Measurements from ENCODE around the gene ZBTB17.
A peak's percentile ranks its signal among the peaks of the same experiment; 100 is the strongest.
"Not testable (repeated sequence)": the region's sequence is repeated elsewhere in the genome, so short reads cannot be mapped to it uniquely, and the experiment has no call there.

Gene ZBTB17

DNA sequence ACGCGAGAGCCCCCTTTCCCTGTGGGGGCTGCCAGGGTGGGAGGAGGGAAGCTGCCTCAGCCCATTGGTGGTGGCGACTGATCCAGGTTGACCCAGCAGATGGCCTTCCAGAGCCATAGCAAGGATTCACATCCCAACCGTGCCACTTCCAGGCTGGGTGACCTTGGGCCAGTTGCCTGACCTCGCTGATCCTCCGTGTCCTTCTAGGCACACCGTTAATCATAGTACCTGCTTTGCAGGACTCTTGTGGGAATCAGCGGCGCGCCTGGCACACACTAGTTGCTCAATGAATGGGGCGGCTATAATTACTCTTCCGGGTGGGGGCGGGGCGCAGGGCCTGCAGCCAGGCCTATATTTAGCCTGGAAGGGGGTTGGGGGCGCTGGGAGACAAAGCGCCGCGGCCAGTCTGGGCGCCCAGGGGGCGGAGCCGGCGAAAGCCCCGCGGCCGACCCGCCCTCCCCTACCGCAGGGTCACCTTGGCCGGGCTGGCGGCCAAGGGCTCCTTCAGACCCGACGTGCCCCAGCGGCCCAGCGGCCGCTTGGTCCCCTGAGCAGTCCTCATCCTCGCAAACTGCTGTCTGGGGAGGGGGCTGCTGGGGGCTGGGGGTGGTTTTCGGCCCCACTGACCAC lies 36.8 kb upstream of the ZBTB17 start:
- DNase-seq (ENCODE audit: insufficient read length, low spot score) = peak; percentile 57
- FAIRE-seq = peak; percentile 60

DNA sequence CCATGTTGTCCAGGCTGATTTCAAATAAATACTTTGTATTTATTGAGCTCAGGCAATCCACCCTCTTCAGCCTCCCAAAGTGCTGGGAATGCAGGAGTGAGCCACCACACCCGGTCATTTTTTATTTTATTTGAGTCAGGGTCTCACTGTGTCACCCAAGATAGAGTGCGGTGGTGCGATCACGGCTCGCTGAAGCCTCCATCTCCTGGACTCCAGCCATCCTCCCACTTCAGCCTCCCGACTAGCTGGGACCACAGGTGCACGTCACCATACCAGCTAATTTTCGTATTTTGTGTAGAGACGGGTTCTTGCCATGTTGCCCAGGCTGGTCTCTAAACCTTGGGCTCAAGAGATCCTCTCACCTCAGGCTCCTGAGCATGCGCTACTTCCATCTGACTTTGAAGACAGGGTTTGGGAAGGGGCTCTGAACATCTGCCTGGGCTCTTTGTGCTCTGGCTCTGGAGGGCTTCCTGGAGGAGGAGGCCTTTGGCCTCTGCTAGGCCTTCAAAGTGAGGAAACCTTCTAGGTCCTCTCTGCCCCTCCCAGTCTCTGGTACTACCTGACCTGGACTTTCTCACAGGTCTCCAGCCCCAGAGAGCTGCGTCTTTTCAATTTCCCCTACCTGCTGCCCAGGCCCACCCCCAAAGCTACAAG lies 36.2 kb upstream of the ZBTB17 start:
- DNase-seq (ENCODE audit: insufficient read length, low spot score) (no peak), FAIRE-seq (no peak)

DNA sequence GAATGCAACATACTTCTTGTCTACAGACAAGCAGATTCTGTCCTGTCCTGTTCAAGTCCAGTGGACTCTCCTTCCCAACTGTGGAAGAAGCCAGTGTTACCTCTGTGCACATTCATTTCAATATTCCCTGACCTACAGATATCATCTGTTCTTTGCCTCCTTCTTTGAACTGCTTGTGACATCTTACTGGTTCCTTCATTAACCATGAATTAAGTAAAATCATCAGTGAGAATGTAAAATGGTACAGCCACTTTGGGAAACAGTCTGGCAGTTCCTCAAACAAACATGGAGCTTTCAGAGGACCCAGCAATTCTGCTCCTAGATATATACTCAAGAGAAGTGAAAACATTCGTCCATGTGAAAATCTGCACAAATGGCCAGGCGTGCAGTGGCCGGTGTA lies 34.9 kb upstream of the ZBTB17 start:
- FAIRE-seq = no peak

DNA sequence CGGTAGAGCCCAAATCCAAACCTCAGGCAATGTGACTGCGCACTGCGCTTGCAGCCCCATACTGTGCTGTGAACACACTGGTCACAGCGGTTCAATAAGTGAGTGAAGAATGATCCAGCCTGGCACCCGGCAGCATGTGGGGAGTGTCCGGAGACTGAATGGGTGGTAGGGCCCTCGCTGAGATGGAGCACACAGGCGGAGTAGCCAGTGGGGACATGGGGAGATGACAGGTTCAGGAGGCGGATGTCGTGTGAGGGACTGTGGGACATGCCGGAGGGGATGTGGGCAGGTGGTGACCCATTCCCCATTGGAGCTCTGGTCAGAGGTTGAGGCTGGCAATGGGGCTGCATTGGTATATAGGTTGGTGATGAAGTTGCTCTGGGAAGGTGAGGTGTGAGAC lies 33.8 kb upstream of the ZBTB17 start:
- DNase-seq (ENCODE audit: insufficient read length, low spot score) (no peak), FAIRE-seq (no peak)

More for the DNA sequence above, 34.9 kb upstream of the ZBTB17 start:
- DNase-seq (ENCODE audit: insufficient read length, low spot score) = no peak

DNA sequence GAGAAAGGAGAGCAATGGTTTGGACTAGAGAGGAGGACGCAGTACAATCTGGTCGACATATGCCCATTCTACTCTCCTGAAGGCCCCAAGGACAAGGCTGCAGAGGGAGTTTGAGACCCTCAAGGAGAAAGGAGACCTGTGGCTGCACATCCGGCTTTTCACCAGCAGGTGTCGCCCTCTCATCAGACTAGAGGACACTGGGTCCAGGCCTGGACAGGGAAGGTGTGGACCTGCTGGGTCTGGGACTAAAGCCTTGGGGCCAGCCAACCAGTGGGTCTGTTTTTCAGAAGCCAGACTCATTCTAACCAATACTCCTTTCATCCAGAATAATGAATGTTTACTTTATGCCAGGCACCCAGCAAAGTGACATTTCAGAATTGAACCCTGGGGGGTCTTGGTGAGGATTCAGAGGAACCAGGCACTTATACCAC lies 33.1 kb upstream of the ZBTB17 start:
- FAIRE-seq = peak; percentile 86

DNA sequence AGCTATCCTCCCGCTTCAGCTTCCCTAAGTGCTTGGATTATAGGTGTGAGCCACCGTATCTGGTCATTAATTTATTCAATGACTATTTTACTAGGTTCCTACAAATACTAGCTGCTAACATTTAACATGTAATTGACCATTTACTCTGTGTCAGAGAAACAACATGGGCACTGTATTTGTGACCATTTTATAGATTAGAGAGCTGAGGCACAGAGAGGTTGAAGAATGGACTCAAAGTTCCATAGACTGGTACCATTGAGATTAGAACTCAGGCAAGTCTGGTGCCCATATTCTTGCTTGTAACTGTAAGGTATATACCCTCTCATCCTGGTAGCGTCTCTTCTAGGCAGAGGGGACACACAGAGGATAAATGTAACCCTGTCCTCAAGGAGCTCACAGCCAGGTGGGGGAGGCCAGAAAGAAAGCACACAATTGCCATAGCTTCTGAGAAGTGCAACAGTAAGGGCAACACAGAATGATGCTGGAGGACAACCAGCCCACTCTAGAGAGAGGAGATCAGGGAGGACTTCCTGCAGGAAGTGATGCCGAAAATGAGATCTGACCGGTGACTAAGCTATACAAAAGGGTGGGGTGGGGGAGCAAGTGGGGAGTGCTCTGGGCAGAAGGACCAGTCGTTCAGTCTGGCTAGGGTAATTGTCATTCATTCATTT lies 31.9 kb upstream of the ZBTB17 start:
- DNase-seq (ENCODE audit: insufficient read length, low spot score) = no peak
- FAIRE-seq = no peak

More for the DNA sequence above, 33.1 kb upstream of the ZBTB17 start:
- peak; percentile 57 for DNase-seq (ENCODE audit: insufficient read length, low spot score)

DNA sequence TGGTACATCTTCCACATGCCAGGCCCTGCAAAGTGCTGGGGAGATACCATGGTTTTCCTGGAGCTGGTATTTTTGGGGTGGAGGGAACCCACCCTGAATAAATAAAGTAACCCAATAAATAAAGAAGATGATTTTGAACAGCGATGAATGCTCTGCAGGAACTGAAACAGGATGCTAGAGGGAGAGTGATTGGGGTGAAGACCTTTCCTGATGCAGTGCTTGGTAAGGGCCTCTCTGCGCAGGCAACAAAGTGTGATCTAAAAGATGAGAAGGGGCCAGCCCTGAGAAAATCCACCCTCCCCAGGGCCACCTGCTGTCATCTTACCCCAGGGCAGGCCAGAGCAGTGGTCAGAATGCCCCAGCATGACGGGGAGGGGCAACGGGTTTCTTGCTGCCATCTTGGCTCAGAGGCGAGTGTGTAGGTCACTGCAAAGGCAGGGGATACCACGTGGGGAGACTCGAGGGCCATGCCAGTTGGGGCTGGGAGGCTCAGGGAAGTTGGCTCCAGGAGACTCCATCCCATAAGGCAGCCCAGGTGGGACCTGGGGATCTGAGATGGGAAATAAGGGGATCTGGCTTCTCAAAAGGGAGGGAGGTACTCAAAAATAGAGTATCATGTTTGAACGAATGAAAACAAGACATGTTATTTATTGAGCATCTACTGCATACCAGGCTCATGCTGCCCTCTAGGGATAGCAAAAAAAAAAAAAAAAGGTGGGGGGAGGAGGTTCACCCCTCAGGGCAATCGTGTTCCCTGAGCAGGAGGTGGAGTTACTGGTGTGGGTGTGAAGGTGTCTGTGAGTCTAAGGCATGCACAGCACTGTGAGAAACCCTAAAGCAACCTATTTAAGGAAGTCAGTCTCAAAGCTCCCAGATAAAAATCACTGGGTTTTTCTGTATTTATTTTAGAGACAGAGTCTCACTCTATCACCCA lies 30.9 kb upstream of the ZBTB17 start:
- FAIRE-seq (peak; percentile 69), DNase-seq (ENCODE audit: insufficient read length, low spot score) (no peak)

DNA sequence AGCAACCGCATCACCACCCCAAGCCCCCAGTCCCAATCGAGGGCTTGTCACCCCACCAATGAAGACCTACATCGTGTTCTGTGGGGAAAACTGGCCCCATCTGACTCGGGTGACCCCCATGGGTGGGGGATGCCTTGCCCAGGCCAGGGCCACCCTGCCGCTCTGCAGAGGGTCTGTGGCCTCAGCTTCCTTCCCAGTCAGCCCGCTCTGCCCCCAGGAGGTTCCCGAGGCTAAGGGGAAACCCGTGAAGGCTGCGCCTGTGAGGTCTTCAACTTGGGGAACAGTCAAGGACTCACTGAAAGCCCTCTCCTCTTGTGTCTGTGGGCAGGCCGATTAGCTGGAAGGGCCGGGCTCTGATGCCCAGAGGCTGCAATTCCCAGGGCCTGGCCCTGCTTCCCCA lies 30.1 kb upstream of the ZBTB17 start:
- DNase-seq (ENCODE audit: insufficient read length, low spot score) (no peak), FAIRE-seq (no peak)

DNA sequence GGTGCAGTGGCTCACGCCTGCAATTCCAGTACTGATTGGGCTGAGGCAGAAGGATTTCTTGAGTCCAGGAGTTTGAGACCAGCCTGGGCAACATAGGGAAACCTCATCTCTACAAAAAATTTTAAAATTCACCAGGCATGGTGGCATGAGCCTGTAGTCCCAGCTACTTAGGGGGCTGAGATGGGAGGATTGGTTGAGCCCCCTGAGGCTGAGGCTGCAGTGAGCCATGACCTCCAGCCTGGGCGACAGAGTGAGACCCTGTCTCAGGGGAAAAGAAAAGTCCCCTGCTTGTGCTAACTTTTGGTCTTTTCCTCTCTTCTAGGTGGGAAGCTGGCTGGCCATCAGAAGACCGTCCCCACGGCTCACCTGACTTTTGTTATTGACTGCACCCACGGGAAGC lies 29.7 kb upstream of the ZBTB17 start:
- DNase-seq (ENCODE audit: insufficient read length, low spot score) (no peak), FAIRE-seq (no peak)

DNA sequence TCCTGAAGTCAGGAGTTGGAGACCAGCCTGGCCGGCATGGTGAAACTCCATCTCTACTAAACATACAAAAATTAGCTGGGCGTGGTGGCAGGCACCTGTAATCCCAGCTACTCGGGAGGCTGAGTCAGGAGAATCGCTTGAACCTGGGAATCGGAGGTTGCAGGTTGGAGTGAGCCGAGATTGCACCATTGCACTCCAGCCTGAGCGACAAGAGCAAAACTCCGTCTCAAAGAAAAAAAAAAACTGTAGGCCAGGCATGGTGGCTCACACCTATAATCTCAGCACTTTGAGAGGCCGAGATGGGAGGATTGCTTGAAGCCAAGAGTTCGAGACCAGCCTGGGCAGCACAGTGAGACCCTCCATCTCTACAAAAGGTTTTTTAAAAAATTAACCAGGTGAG lies 25.4 kb upstream of the ZBTB17 start:
- DNase-seq (ENCODE audit: insufficient read length, low spot score); FAIRE-seq: not testable (repeated sequence)

DNA sequence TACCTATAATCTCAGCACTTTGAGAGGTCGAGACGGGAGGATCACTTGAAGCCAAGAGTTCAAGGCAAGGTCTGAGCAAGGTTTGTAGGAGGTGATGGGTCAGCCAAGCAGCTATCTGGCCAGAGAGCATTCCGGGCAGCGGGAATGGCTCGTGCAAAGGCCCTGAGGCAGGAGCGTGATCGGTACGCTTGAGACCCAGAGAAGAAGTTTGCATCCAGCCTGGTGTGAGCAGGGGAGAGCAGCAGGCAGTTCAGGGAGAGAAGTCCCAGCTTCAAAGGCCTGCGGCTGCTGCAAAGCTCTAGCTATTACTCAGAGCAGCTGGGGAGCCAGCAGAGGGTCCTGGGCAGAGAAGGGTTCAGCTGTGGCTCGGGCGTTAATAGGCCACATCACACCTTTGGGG lies 23.0 kb upstream of the ZBTB17 start:
- DNase-seq (ENCODE audit: insufficient read length, low spot score) (no peak), FAIRE-seq (no peak)

DNA sequence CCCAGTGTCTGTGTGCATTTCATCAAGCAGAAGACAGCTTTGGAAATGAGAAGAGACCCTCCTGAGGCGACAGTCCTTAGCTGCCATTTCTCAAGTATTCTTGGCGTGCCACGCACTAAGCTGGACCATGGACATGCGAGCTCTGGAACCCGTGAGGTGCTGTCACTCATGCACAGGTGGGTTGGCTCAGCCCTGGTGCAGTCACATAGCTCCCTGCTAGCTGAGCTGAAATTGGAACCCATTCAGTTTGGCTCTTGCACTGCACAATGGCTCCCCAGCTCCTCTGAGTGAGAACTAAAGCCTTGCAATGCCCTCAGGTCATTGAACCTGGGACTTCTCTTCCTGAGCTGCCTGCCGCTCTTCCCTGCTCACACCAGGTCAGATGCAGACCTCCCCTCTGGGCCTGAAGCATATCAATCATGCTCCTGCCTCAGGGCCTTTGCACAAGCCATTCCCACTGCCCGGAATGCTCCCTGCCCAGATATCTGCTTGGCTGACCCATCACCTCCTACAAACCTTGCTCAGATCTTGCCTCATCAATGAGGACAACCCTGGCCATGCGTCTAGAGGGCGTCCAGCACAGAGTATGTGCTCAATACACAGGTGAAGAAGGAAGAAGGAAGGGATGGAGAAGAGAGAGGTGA lies 21.9 kb upstream of the ZBTB17 start:
- FAIRE-seq = no peak
- no peak for DNase-seq (ENCODE audit: insufficient read length, low spot score)

DNA sequence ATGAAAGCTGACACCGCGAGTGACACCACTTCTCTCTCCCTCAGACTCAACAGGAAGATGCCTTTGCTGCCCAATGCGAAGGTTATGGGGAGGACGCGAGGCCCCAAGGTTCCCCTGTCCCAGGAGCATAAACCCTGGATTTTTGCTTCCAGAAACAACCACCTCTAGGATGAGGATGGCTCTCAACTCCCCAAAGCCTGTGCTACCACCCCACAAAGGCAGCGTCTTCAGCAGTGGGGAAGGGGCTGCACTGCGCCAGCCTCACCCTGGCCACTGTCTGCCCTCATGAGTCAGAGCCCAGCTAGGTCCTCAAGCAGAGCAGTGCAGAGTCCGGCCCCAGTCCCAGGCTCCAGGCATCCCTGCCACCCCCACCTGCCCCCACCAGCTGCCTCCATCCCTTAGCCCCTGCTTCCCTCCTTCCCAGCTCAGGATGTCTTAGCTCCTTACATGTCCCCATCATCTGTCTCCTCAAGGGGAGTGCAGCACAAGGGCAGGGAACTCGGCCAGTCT lies 21.2 kb upstream of the ZBTB17 start:
- FAIRE-seq (no peak), DNase-seq (ENCODE audit: insufficient read length, low spot score) (no peak)

DNA sequence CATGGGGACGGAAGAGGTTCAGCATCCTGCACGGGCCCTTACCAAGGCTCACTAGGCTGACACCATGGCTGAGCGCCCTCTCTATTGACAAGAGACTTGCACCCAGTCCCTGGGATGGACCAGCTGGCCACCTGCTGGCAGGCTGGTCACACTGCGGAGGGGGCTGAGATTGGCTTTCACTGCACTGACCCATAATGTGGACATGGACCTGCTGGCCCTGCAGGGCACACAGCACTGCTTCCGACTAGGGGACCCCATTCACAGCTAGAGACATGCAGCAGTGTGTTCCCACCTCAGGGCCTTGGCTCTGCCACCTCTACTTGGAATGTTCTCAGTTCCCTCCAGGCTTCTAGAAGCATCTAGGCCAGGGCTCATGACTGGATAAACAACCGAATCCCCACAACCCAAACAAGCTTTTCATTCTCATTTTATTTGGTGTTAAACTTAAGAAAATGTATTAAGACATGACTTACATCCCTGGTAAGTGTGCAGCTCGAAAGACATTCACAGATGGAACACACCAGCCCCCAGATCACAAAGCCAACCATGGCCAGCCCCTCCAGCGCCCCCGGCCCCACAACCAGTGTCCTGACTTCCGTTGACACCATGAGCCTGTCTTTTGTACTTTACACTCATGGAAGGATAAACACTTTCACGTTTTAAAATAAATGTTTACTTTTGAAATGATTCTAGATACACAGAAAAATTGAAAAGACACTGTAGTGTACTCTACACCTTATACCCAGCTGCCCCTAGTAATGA lies 18.9 kb upstream of the ZBTB17 start:
- DNase-seq (ENCODE audit: insufficient read length, low spot score) (no peak), FAIRE-seq (peak; percentile 83)

DNA sequence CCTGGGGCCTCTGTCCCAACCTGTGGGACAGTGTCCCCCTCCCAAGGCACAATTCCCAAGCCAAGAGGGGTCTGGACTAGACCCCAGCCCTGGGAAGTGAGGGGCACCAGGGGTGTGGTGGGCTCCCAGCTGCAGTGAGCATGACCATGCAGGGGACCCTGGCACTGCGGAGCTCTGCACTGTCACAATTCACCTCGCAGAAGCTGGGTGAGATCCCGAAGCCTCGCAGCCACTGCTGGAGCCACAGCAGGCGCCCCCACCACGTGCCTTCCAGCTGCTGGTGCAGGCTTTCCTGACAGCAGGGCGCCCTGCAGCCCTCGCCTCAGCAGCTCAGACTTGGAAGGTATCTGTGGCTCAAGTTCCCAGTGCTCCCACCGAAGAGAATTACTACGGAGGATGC lies 18.2 kb upstream of the ZBTB17 start:
- FAIRE-seq (no peak), DNase-seq (ENCODE audit: insufficient read length, low spot score) (no peak)

DNA sequence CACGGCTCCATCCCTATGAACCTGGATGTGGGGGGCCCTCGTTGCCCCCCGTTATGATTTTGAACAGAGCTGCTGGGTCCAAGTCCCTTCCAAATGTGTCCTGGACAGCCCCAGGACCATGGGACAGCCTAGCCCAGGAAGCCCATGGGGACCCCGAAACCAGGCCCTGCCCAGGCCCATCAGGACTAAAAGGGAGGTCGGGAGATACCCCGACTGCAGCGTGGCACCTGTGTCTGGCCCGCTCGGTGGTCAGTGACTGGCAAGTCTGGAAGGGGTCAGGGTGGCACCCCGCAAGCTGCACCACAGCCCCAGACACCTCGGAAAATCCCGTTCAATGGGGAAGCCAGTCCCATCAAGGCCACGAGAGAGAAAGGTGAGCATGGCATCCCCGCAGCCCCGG lies 17.8 kb upstream of the ZBTB17 start:
- no peak for FAIRE-seq
- DNase-seq (ENCODE audit: insufficient read length, low spot score) = no peak

DNA sequence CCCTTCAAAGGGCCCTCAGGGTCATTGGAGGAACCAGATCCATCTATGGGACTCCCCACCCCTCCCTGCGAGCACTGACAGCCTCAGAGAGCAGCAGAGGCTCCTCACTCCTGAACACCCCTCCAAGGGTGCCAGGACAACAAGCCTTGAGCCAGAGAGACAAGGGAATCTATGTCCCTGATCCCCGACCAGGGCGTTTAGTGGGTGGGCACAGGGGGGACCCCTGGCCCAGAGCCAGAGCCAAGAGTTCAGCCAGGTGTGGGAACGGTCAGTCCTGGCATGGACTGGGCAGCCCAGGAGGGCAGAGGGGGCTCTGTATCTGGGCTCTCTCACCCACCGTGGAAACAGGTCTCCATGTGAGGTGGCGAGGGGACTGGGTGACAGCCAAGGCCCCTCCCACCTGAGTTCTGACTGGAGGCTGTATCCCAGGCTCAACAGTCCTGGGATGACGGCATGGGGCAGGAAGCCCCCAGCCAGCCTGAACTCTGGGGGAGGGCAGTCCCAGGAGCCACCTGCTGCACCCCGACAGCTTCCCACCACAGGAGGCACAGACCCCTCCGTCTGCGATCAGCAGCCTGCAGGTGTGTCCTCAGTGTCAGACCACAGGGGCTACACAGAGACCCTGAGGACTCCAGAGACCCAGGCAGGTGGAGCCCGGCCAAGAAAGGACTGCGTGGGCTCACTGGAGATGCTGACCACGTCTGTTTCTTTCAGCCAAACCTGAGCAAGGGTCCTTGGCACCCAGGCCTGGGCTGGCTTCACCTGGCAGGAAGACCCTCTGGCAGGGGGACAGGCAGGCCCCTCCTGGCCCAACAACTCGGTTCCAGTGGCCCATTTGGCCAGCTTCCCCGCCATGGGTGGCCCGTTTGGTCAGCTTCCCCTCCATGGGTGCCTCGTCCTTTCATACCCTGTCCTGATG lies 16.9 kb upstream of the ZBTB17 start:
- FAIRE-seq (no peak), DNase-seq (ENCODE audit: insufficient read length, low spot score) (no peak)

DNA sequence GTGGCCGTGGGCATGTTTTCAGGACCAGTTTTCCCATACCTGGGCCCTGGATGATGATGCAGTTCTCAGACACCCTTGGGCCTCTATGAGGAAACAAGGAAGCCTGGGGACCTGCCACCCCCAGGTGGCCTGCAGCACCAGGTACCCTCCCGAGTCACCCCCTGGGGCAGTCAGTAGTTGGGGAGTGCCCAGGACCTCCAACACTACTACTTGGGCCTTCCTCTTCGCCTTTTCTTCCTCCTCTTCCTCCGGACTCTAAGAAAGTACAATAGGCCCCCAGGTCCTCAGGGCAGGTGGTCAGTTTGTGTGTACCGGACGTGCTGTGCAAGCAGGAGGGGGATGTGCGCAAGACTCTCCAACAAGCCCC lies 16.3 kb upstream of the ZBTB17 start:
- DNase-seq (ENCODE audit: insufficient read length, low spot score) (no peak), FAIRE-seq (no peak)

Measured in GM19239 (cell line).